HepG2 (cell line): ENCODE data around the gene CEP68. TPM values are rescaled to one million over a fixed set of nuclear protein-coding genes. Genes with fewer than 3 reads are reported as not detected.
A peak's percentile ranks its signal among the peaks of the same experiment; 100 is the strongest.

Experiments used
- CHD4 ChIP-seq: fragments of 200-600 bp; sonication (generic); IDR thresholded peaks from 2 replicates; pipeline ENCODE4 v1.7.0; 2017; ENCODE audit warnings: mild to moderate bottlenecking, low read length, borderline replicate concordance
- KAT7 ChIP-seq: IDR thresholded peaks from 2 replicates; pipeline ENCODE4 v1.6.1; 2018; ENCODE audit warnings: borderline replicate concordance, missing compliant biosample characterization
- KLF12 ChIP-seq: sonication (generic); formaldehyde crosslinking; IDR thresholded peaks from 2 replicates; pipeline ENCODE4 v1.4.0; 2020; ENCODE audit warnings: missing genetic modification reagents, borderline replicate concordance
- MAFG ChIP-seq: sonication (generic); formaldehyde crosslinking; IDR thresholded peaks from 2 replicates; pipeline ENCODE4 v1.5.1; 2020; ENCODE audit warnings: mild to moderate bottlenecking, missing genetic modification reagents
- NFE2L1 ChIP-seq: sonication (generic); formaldehyde crosslinking; IDR thresholded peaks from 2 replicates; pipeline ENCODE4 v1.4.0; 2020; ENCODE audit warnings: missing genetic modification reagents, mild to moderate bottlenecking, borderline replicate concordance
- SIN3B ChIP-seq: fragments of 150-350 bp; IDR thresholded peaks from 2 replicates; pipeline ENCODE4 v1.6.1; 2014; ENCODE audit warnings: low read length
- ZEB1 ChIP-seq: IDR thresholded peaks from 2 replicates; pipeline ENCODE4 v1.6.1; 2012; ENCODE audit warnings: mild to moderate bottlenecking, low read depth, inconsistent platforms; ENCODE audit not compliant: insufficient replicate concordance
- ZNF335 ChIP-seq: sonication (generic); formaldehyde crosslinking; IDR thresholded peaks from 2 replicates; pipeline ENCODE4 v1.4.0; 2020; ENCODE audit warnings: missing genetic modification reagents
- ZNF530 ChIP-seq: sonication (generic); formaldehyde crosslinking; IDR thresholded peaks from 2 replicates; pipeline ENCODE4 v1.5.0; 2020; ENCODE audit warnings: low read depth, mild to moderate bottlenecking, missing genetic modification reagents
- ZNF563 ChIP-seq: sonication (generic); formaldehyde crosslinking; IDR thresholded peaks from 2 replicates; pipeline ENCODE4 v1.8.0; 2022; ENCODE audit warnings: mild to moderate bottlenecking, moderate library complexity, missing genetic modification reagents
- ZNF569 ChIP-seq: sonication (generic); formaldehyde crosslinking; IDR thresholded peaks from 2 replicates; pipeline ENCODE4 v1.5.0; 2020; ENCODE audit warnings: mild to moderate bottlenecking, missing genetic modification reagents, moderate library complexity, borderline replicate concordance
- ZNF644 ChIP-seq: IDR thresholded peaks from 2 replicates; pipeline ENCODE4 v1.6.1; 2016; ENCODE audit warnings: low read depth
- ZSCAN31 ChIP-seq: sonication (generic); formaldehyde crosslinking; IDR thresholded peaks from 2 replicates; pipeline ENCODE4 v1.5.0; 2020; ENCODE audit warnings: low read depth, mild to moderate bottlenecking, missing genetic modification reagents
- polyA plus RNA-seq, 8 experiments: library from polyadenylated mRNA; depleted of rRNA in 3 of 8; stranded (reverse) in 7 of 8; unstranded in 1 of 8; fragments of >200 nt; fragmentation: Illumina TruSeq in 4 of 8; extraction: Trizol in 4 of 8; gene quantifications; 2 replicates each; pipeline versions ENCODE4 v1.2.1 to v1.2.3, GENCODE V29; 2011 to 2016; ENCODE audit warnings: low read depth in 4 of 8, missing spikeins in 1 of 8, mixed read lengths in 1 of 8; ENCODE audit not compliant: insufficient read depth in 1 of 8
- total RNA-seq, 5 experiments: library from RNA; depleted of rRNA; stranded (reverse); fragments of >200 nt; fragmentation: Illumina TruSeq; extraction: Trizol; gene quantifications; 2 replicates each; pipeline ENCODE4 v1.2.3, GENCODE V29; 2016; ENCODE audit warnings: low read depth in 1 of 5
- TF ChIP-seq, protein P1 (sequence below): sonication (generic); formaldehyde crosslinking; IDR thresholded peaks from 2 replicates; pipeline ENCODE4 v1.4.0; 2020; ENCODE audit warnings: mild to moderate bottlenecking, low read depth, missing genetic modification reagents
- TF ChIP-seq, protein P2 (sequence below): sonication (generic); formaldehyde crosslinking; IDR thresholded peaks from 2 replicates; pipeline ENCODE4 v1.4.0; 2020; ENCODE audit warnings: missing genetic modification reagents; ENCODE audit errors: not compliant biosample characterization
- TF ChIP-seq, protein P3 (sequence below): sonication (generic); IDR thresholded peaks from 2 replicates; pipeline ENCODE4 v1.6.1; 2016; ENCODE audit warnings: low read depth, borderline replicate concordance
- TF ChIP-seq, protein P4 (sequence below): fragments of 450-650 bp; IDR thresholded peaks from 2 replicates; pipeline ENCODE4 v1.6.1; 2017; ENCODE audit warnings: mild to moderate bottlenecking
- TF ChIP-seq, protein P5 (sequence below): sonication (generic); formaldehyde crosslinking; IDR thresholded peaks from 2 replicates; pipeline ENCODE4 v1.9.0; 2022; ENCODE audit warnings: missing genetic modification reagents, mild to moderate bottlenecking, borderline replicate concordance
- TF ChIP-seq, protein P6 (sequence below): sonication (generic); formaldehyde crosslinking; IDR thresholded peaks from 2 replicates; pipeline ENCODE4 v1.4.0; 2020; ENCODE audit warnings: missing genetic modification reagents

The CEP68 gene
- total and polyA plus RNA-seq, 2 of the 13 experiments (the other 11 are each of a cell fraction or from before 2014, with no cell fraction given), result 5.7 to 9.3 TPM

DNA sequence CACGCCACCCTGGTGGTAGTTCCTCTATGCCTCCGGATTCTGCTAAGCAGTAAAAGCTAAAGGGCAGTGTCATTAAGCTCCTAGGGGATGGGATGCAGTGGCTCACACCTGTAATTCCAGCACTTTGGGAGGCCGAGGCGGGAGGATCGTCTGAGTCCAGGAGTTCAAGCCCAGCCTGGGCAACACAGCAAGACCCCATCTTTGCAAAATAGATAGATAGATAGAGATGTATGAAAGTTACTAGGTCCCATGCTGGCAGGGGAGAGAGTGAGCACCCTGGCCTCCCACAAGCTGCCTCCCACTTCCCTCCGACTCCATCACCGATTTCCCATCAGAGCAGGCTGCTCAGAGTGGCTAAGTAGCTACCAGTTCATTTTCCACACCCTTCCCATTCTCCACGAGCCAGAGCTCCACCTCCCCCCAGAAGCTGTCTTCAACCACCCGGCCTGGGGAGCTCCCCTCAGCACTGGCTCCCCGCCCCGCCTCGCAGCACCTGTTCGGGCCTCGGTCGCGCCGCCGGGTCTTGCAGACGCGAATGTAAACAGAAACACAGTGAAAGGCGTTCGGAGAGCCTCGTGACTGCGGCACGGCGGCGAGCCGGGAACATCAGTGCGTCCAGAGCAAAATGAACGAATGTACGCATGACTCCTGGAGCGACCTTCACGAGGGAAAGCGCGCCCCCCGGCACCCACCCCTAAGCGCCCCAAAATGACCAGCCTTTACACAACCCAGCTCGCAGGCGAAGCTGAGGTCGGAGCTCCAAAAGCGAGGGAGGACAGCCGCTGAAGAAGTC, 598 bp upstream of the CEP68 start (continued):
- TF ChIP-seq, protein P1, sequence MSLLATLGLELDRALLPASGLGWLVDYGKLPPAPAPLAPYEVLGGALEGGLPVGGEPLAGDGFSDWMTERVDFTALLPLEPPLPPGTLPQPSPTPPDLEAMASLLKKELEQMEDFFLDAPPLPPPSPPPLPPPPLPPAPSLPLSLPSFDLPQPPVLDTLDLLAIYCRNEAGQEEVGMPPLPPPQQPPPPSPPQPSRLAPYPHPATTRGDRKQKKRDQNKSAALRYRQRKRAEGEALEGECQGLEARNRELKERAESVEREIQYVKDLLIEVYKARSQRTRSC, result no peak; the same call in 1 of the 2 replicates
- no peak for TF ChIP-seq KLF12 (CRISPR knock-in tag)
- TF ChIP-seq, protein P2, sequence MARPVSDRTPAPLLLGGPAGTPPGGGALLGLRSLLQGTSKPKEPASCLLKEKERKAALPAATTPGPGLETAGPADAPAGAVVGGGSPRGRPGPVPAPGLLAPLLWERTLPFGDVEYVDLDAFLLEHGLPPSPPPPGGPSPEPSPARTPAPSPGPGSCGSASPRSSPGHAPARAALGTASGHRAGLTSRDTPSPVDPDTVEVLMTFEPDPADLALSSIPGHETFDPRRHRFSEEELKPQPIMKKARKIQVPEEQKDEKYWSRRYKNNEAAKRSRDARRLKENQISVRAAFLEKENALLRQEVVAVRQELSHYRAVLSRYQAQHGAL (CRISPR knock-in tag), result no peak
- TF ChIP-seq ZNF644 (CRISPR knock-in tag), result no peak
- TF ChIP-seq, protein P3, sequence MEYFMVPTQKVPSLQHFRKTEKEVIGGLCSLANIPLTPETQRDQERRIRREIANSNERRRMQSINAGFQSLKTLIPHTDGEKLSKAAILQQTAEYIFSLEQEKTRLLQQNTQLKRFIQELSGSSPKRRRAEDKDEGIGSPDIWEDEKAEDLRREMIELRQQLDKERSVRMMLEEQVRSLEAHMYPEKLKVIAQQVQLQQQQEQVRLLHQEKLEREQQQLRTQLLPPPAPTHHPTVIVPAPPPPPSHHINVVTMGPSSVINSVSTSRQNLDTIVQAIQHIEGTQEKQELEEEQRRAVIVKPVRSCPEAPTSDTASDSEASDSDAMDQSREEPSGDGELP, result no peak; the same call in 1 of the 2 replicates
- no peak for TF ChIP-seq ZEB1
- no peak; the same call in 1 of the 2 replicates for TF ChIP-seq NFE2L1
- no peak for TF ChIP-seq SIN3B
- peak; percentile 50; the same call in 1 of the 2 replicates for TF ChIP-seq ZSCAN31 (CRISPR knock-in tag)
- no peak for TF ChIP-seq ZNF530
- TF ChIP-seq, protein P4, sequence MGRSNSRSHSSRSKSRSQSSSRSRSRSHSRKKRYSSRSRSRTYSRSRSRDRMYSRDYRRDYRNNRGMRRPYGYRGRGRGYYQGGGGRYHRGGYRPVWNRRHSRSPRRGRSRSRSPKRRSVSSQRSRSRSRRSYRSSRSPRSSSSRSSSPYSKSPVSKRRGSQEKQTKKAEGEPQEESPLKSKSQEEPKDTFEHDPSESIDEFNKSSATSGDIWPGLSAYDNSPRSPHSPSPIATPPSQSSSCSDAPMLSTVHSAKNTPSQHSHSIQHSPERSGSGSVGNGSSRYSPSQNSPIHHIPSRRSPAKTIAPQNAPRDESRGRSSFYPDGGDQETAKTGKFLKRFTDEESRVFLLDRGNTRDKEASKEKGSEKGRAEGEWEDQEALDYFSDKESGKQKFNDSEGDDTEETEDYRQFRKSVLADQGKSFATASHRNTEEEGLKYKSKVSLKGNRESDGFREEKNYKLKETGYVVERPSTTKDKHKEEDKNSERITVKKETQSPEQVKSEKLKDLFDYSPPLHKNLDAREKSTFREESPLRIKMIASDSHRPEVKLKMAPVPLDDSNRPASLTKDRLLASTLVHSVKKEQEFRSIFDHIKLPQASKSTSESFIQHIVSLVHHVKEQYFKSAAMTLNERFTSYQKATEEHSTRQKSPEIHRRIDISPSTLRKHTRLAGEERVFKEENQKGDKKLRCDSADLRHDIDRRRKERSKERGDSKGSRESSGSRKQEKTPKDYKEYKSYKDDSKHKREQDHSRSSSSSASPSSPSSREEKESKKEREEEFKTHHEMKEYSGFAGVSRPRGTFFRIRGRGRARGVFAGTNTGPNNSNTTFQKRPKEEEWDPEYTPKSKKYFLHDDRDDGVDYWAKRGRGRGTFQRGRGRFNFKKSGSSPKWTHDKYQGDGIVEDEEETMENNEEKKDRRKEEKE, result no peak
- TF ChIP-seq MAFG (CRISPR knock-in tag), result no peak
- 0 out of 2 replicates have a peak, but pooled peaks have one; percentile 31 for TF ChIP-seq CHD4
- TF ChIP-seq ZNF569 (CRISPR knock-in tag), result no peak
- TF ChIP-seq KAT7 (CRISPR knock-in tag), result no peak
- no peak for TF ChIP-seq ZNF335
- 0 out of 2 replicates have a peak, but pooled peaks have one; percentile 13 for TF ChIP-seq ZNF563 (CRISPR knock-in tag)
- TF ChIP-seq, protein P5, sequence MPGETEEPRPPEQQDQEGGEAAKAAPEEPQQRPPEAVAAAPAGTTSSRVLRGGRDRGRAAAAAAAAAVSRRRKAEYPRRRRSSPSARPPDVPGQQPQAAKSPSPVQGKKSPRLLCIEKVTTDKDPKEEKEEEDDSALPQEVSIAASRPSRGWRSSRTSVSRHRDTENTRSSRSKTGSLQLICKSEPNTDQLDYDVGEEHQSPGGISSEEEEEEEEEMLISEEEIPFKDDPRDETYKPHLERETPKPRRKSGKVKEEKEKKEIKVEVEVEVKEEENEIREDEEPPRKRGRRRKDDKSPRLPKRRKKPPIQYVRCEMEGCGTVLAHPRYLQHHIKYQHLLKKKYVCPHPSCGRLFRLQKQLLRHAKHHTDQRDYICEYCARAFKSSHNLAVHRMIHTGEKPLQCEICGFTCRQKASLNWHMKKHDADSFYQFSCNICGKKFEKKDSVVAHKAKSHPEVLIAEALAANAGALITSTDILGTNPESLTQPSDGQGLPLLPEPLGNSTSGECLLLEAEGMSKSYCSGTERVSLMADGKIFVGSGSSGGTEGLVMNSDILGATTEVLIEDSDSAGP, result no peak; the same call in 1 of the 2 replicates
- TF ChIP-seq, protein P6, sequence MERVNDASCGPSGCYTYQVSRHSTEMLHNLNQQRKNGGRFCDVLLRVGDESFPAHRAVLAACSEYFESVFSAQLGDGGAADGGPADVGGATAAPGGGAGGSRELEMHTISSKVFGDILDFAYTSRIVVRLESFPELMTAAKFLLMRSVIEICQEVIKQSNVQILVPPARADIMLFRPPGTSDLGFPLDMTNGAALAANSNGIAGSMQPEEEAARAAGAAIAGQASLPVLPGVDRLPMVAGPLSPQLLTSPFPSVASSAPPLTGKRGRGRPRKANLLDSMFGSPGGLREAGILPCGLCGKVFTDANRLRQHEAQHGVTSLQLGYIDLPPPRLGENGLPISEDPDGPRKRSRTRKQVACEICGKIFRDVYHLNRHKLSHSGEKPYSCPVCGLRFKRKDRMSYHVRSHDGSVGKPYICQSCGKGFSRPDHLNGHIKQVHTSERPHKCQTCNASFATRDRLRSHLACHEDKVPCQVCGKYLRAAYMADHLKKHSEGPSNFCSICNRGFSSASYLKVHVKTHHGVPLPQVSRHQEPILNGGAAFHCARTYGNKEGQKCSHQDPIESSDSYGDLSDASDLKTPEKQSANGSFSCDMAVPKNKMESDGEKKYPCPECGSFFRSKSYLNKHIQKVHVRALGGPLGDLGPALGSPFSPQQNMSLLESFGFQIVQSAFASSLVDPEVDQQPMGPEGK (CRISPR knock-in tag), result peak; percentile 9; the same call in 1 of the 2 replicates
